Fibroblast of skin of back (primary cell): ENCODE data around the gene GPR50.

Source experiments
- DNase-seq: peaks from one replicate; pipeline ENCODE4 v3.0.0-alpha.2; 2013

Gene GPR50

DNA sequence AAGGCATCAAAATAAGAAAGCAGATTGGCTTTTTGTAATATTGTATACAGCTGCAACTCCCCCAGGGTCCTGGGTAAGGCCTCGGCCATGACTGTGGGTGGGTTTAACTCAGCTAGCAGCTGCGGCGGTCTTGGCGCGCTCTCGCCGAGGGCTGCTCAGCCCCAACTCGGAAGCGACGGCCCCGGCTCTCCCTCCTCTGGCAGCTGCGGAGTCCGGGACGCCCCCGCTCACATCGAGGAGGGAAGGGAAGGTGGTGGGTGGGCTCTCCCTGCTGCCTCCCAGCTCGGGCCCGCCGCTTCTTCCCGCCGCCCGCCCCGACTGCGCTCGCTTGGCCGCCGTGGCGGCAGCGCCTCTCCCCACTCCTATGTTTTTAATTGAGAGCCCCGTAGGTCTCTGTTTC is 51.2 kb downstream of the GPR50 start:
- no peak for DNase-seq

DNA sequence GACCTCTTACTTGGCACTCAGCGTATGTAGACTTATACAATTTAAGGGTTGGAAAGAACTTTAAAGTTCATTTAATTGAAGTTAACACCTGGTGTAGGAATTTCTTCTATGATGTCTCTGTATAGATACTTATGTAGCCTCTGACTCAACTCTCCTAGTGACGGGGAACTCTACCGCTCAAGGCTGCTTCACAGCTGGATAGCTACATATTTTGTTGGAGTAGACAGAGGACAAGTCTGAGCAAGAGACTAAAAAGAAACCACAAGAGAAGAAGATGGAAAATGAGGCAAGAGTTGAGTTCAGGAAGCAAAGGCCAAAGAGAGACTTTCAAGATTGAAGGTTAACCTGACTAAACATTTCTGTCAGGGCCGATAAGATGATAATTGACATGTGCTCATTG is 52.6 kb downstream of the GPR50 start:
- no peak for DNase-seq
